Stimulated activated naive CD8-positive, alpha-beta T cell treated with anti-CD3 and anti-CD28 coated beads, Interleukin-15, Interleukin-2, amounts not matched to agents 100 ng/mL and 50 ng/mL, for 24 hours (primary cell): ENCODE data around the gene APBA1.
"Not testable (repeated sequence)": the region's sequence is repeated elsewhere in the genome, so short reads cannot be mapped to it uniquely, and the experiment has no call there.

Experiments used
- H3K27ac Mint-ChIP-seq: one replicate; pipeline ENCODE4 v1.8.0; 2021; ENCODE audit warnings: mild to moderate bottlenecking, mixed read lengths
- H3K27me3 Mint-ChIP-seq: one replicate; pipeline ENCODE4 v1.8.0; 2021; ENCODE audit warnings: mixed read lengths
- H3K36me3 Mint-ChIP-seq: one replicate; pipeline ENCODE4 v1.8.0; 2021; ENCODE audit warnings: low read depth, mixed read lengths
- H3K4me1 Mint-ChIP-seq: one replicate; pipeline ENCODE4 v1.8.0; 2021; ENCODE audit warnings: low read depth, mixed read lengths
- H3K4me3 Mint-ChIP-seq: one replicate; pipeline ENCODE4 v1.8.0; 2021; ENCODE audit warnings: mild to moderate bottlenecking, mixed read lengths
- H3K9me3 Mint-ChIP-seq: one replicate; pipeline ENCODE4 v1.8.0; 2021; ENCODE audit warnings: mixed read lengths

The APBA1 gene

DNA sequence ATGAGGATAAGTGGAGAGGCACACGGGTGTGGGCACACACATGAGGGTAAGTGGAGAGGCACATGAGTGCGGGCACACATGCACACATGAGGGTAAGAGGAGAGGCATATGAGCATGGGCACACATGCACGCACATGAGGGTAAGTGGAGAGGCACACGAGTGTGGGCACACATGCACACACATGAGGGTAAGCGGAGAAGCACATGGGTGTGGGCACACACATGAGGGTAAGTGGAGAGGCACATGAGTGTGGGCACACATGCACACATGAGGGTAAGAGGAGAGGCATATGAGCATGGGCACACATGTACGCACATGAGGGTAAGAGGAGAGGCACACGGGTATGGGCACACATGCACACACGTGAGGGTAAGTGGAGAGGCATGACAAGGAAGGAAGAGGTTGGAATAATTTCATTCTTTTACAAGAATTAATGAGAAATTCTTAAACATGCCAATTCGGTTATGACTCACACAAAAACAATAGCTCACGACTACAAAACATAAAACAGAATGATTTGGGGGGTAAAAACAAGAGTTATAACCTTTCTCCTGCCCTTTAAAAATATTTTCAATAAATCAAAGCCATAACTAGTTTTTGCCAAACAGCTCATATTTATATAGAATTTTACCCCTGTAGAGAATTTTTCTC, 67.5 kb downstream of the APBA1 start:
- no peak overlapping the region for H3K4me3 Mint-ChIP-seq
- H3K4me1 Mint-ChIP-seq: no peaks in the 10 kb centered on the region
- no peaks in the 10 kb centered on the region for H3K27me3 Mint-ChIP-seq
- no peaks in the 10 kb centered on the region for H3K9me3 Mint-ChIP-seq
- H3K27ac Mint-ChIP-seq: no peak overlapping the region
- no peaks in the 10 kb centered on the region for H3K36me3 Mint-ChIP-seq

DNA sequence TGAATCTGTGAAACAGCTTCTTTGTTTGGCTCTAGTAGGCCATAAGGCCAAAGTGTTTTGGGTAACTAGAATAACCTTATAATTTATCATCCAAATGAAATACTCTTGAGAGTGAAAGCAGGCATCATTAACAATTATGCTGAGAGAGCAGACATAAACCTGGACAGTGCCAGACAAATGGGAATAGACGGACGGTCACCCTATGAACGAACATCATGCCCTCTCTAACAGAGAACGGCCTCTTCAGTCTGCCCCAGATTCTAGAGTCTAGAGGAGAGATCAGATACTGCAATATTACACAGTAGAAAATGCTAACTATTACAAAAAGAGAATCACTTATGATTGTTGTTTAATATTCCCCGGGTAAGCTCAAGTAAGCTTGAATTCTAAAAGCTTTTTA, 68.5 kb downstream of the APBA1 start:
- no peaks in the 10 kb centered on the region for H3K27me3 Mint-ChIP-seq
- H3K36me3 Mint-ChIP-seq: no peaks in the 10 kb centered on the region
- no peak overlapping the region for H3K27ac Mint-ChIP-seq
- peaks cover 3% of the 10 kb centered on the region for H3K9me3 Mint-ChIP-seq
- H3K4me1 Mint-ChIP-seq: no peaks in the 10 kb centered on the region
- no peak overlapping the region for H3K4me3 Mint-ChIP-seq

DNA sequence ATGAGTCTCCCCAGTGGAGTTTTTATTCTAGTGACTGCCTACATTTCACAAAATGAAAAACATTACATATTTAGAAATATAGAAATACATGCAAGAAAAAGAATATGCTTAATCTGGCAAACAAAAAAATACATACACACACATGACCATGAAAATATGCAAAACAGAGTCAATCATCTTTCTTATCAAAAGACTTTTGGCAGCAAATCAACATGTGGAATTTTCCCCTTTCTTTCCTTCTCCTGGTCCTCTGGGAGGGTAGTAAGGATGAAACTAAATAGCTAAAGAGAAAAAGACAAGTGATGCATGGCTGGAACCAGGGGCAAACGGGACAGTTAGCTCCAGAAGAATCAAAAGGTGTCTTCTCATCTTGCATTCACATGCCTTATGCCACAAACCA, 69.4 kb downstream of the APBA1 start:
- Mint-ChIP-seq H3K9me3 (peaks cover 3% of the 10 kb centered on the region), H3K4me1 (no peaks in the 10 kb centered on the region), H3K27ac (no peak overlapping the region), H3K36me3 (no peaks in the 10 kb centered on the region), H3K27me3 (no peaks in the 10 kb centered on the region), H3K4me3 (no peak overlapping the region)

- no peaks in the 10 kb centered on the region for H3K27me3 Mint-ChIP-seq
- H3K27ac Mint-ChIP-seq: no peak overlapping the region
Measured at GRCh38 chr9:69601698-69602097, 70.5 kb downstream of the APBA1 start.

DNA sequence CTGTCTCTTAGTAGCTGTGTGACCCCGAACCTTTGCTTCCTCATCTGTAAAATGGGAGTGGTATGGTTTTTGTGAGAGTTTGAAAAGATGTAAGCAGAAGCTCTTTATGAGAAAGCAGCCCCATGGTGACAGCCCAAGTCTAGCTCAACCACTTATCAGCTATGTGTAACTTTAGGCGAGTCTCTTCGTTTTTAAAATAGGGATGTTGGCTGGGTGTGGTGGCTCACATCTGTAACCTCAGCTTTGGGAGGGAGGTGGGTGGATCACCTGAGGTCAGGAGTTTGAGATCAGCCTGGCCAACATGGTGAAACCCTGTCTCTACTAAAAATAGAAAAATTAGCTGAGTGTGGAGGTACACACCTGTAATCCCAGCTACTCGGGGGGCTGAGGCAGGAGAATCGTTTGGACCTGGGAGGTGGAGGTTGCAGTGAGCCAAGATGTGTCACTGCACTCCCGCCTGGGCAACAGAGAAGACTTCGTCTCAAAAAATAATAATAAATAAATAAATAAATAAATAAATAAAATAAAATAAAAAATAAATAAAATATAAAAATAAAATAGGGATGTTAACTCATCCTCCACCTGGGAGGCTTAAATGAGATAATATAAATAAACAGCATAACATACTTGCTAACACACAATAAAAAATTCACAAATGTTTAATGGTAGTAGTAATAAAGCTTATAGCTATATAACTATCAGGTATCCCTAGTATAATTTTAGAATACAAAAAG, 71.7 kb downstream of the APBA1 start:
- H3K36me3 Mint-ChIP-seq: no peaks in the 10 kb centered on the region
- H3K4me1 Mint-ChIP-seq: no peaks in the 10 kb centered on the region
- H3K27ac Mint-ChIP-seq: no peak overlapping the region
- H3K9me3 Mint-ChIP-seq: peaks cover 7% of the 10 kb centered on the region
- no peak overlapping the region for H3K4me3 Mint-ChIP-seq
- H3K27me3 Mint-ChIP-seq: peaks cover 1% of the 10 kb centered on the region

More at GRCh38 chr9:69601698-69602097, 70.5 kb downstream of the APBA1 start:
- no peaks in the 10 kb centered on the region for H3K36me3 Mint-ChIP-seq
- peaks cover 5% of the 10 kb centered on the region for H3K9me3 Mint-ChIP-seq
- H3K4me1 Mint-ChIP-seq: no peaks in the 10 kb centered on the region
- no peak overlapping the region for H3K4me3 Mint-ChIP-seq

- H3K36me3 Mint-ChIP-seq: no peaks in the 10 kb centered on the region
- no peaks in the 10 kb centered on the region for H3K4me1 Mint-ChIP-seq
- H3K27ac Mint-ChIP-seq: no peak overlapping the region
- H3K4me3 Mint-ChIP-seq: no peak overlapping the region
- peaks cover 7% of the 10 kb centered on the region for H3K9me3 Mint-ChIP-seq
- peaks cover 6% of the 10 kb centered on the region for H3K27me3 Mint-ChIP-seq
Measured at GRCh38 chr9:69599232-69599971, 72.8 kb downstream of the APBA1 start.

DNA sequence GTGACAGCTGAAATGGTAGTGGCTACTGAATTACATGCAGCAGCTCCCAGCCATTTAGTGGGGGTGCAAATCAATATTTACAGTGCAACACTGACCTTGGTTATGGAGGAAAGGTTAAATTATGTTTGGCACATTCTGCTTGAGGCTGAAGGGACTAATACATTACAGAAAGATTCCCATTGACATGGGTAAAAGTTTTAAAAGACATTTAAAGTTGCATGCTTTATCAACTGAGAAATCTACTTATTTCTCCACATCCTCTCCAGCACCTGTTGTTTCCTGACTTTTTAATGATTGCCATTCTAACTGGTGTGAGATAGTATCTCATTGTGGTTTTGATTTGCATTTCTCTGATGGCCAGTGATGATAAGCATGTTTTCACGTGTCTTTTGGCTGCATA, 75.3 kb downstream of the APBA1 start:
- H3K27ac Mint-ChIP-seq: not testable (repeated sequence)

DNA sequence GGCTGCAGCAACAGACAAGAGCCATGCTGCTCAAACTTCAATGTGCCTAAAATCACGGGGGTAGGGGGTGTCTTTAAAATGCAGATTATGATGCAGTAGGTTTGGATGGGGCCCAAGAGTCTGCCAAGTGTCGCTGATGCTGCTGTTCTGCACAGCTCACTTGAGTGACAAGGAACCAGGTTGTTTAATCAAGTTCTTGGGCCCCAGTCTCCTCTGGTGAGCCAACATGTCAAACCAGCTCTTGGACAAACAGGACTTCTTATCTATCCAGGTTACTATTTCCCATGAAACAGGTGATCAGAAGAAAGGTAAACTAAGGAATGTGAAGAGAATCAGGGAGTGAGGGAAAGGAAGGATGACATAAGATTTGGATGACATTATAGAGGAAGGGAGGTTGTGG, 78.0 kb downstream of the APBA1 start:
- Mint-ChIP-seq H3K4me3 (no peak overlapping the region), H3K36me3 (no peaks in the 10 kb centered on the region), H3K27me3 (peaks cover 21% of the 10 kb centered on the region), H3K4me1 (no peaks in the 10 kb centered on the region), H3K27ac (no peak overlapping the region), H3K9me3 (peaks cover 7% of the 10 kb centered on the region)

More for the DNA sequence above, 75.3 kb downstream of the APBA1 start:
- peaks cover 17% of the 10 kb centered on the region for H3K27me3 Mint-ChIP-seq
- not testable (repeated sequence) for H3K4me1 Mint-ChIP-seq, H3K36me3 Mint-ChIP-seq, H3K9me3 Mint-ChIP-seq, H3K4me3 Mint-ChIP-seq

GRCh38 chr9:69593756-69594155, 78.4 kb downstream of the APBA1 start:
- H3K9me3 Mint-ChIP-seq: peaks cover 5% of the 10 kb centered on the region
- no peaks in the 10 kb centered on the region for H3K36me3 Mint-ChIP-seq
- peaks cover 21% of the 10 kb centered on the region for H3K27me3 Mint-ChIP-seq
- H3K4me3 Mint-ChIP-seq: no peak overlapping the region
- H3K27ac Mint-ChIP-seq: no peak overlapping the region
- no peaks in the 10 kb centered on the region for H3K4me1 Mint-ChIP-seq

GRCh38 chr9:69593301-69593700, 78.9 kb downstream of the APBA1 start:
- peaks cover 3% of the 10 kb centered on the region for H3K9me3 Mint-ChIP-seq
- H3K27ac Mint-ChIP-seq: no peak overlapping the region
- H3K27me3 Mint-ChIP-seq: peaks cover 21% of the 10 kb centered on the region
- H3K4me1 Mint-ChIP-seq: no peaks in the 10 kb centered on the region
- H3K4me3 Mint-ChIP-seq: no peak overlapping the region
- H3K36me3 Mint-ChIP-seq: no peaks in the 10 kb centered on the region

- H3K27me3 Mint-ChIP-seq: peaks cover 24% of the 10 kb centered on the region
- H3K36me3 Mint-ChIP-seq: no peaks in the 10 kb centered on the region
- no peaks in the 10 kb centered on the region for H3K9me3 Mint-ChIP-seq
- H3K4me3 Mint-ChIP-seq: no peak overlapping the region
- no peaks in the 10 kb centered on the region for H3K4me1 Mint-ChIP-seq
- H3K27ac Mint-ChIP-seq: no peak overlapping the region
Measured at GRCh38 chr9:69590266-69590665, 81.9 kb downstream of the APBA1 start.

- H3K9me3 Mint-ChIP-seq: no peaks in the 10 kb centered on the region
- H3K4me3 Mint-ChIP-seq: no peak overlapping the region
- H3K27ac Mint-ChIP-seq: no peak overlapping the region
- H3K27me3 Mint-ChIP-seq: peaks cover 19% of the 10 kb centered on the region
- no peaks in the 10 kb centered on the region for H3K4me1 Mint-ChIP-seq
- H3K36me3 Mint-ChIP-seq: no peaks in the 10 kb centered on the region
Measured at GRCh38 chr9:69589156-69589555, 83.0 kb downstream of the APBA1 start.

GRCh38 chr9:69585571-69585970, 86.6 kb downstream of the APBA1 start:
- Mint-ChIP-seq H3K36me3 (no peaks in the 10 kb centered on the region), H3K27ac (no peak overlapping the region), H3K4me1 (no peaks in the 10 kb centered on the region), H3K27me3 (peaks cover 14% of the 10 kb centered on the region), H3K9me3 (no peaks in the 10 kb centered on the region), H3K4me3 (no peak overlapping the region)

DNA sequence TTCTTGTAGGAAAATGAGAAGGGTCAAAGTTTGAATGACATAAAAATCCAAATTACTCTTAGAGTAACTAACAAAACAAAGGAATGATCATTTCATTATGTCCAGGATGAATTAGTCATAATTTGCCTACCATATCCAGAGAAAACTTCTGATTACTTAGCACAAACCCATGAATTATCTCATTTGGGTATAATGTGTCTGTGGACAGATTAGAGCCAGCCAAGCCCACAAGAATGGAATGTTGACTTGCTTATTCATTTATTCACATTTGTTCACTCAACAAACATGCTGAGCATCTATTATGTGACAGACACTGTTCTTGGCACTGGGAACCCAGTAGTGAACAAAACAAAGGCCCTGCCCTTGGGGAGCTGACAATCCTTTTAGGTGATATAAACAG, 87.4 kb downstream of the APBA1 start:
- Mint-ChIP-seq H3K4me3 (no peak overlapping the region), H3K4me1 (no peaks in the 10 kb centered on the region), H3K36me3 (no peaks in the 10 kb centered on the region), H3K9me3 (no peaks in the 10 kb centered on the region), H3K27ac (no peak overlapping the region), H3K27me3 (peaks cover 14% of the 10 kb centered on the region)

- Mint-ChIP-seq H3K4me3 (no peak overlapping the region), H3K36me3 (no peaks in the 10 kb centered on the region), H3K9me3 (no peaks in the 10 kb centered on the region), H3K27me3 (peaks cover 14% of the 10 kb centered on the region), H3K4me1 (no peaks in the 10 kb centered on the region), H3K27ac (no peak overlapping the region)
Measured at GRCh38 chr9:69583645-69584234, 88.4 kb downstream of the APBA1 start.
